ENCODE results near the gene PSTPIP2.
"Not testable (repeated sequence)": the region's sequence is repeated elsewhere in the genome, so short reads cannot be mapped to it uniquely, and the experiment has no call there.

GRCh38 chr18:45959484-45959883 lies 112.6 kb downstream of the PSTPIP2 start:
- not testable (repeated sequence) for TF ChIP-seq CTCF (IDR thresholded peaks at IDR 0.05; ENCODE audit: extremely low read depth in 1 of 2, insufficient read depth in 1 of 2, low read depth in 1 of 2, low read length in 2 of 2); POLR2A (IDR thresholded peaks at IDR 0.05; ENCODE audit: low read depth, low read length); POLR2AphosphoS5 (IDR thresholded peaks at IDR 0.05; ENCODE audit: insufficient read depth, low read depth, low read length); MAX (IDR thresholded peaks at IDR 0.05; ENCODE audit: insufficient read depth, insufficient read length); JUN (IDR thresholded peaks at IDR 0.05; ENCODE audit: borderline replicate concordance, insufficient read depth, insufficient read length, low read depth); EZH2 (IDR thresholded peaks at IDR 0.05; ENCODE audit: borderline replicate concordance, low read depth, low read length, severe bottlenecking); FOS (IDR thresholded peaks at IDR 0.05; ENCODE audit: borderline replicate concordance, insufficient read depth, low read length); MYC (IDR thresholded peaks at IDR 0.05; ENCODE audit: low read depth, low read length); GATA2 (IDR thresholded peaks at IDR 0.05; ENCODE audit: insufficient read depth, insufficient read length, low read depth, low read length)

Data from endothelial cell of umbilical vein (primary cell).